GM18526 (cell line): ENCODE data around the gene SUCLG2.

Source experiments
- POLR2A ChIP-seq: IDR thresholded peaks from 3 replicates; pipeline ENCODE4 v1.6.1; 2011; ENCODE audit not compliant: insufficient read length; ENCODE audit errors: extremely low read depth

SUCLG2 gene

GRCh38 chr3:67601919-67602608 is 52.3 kb downstream of the SUCLG2 start:
- TF ChIP-seq POLR2A: no peak

GRCh38 chr3:67601385-67601784 is 53.0 kb downstream of the SUCLG2 start:
- TF ChIP-seq POLR2A: no peak

- TF ChIP-seq POLR2A: no peak
Measured at GRCh38 chr3:67599821-67600220, 54.6 kb downstream of the SUCLG2 start.

- no peak for TF ChIP-seq POLR2A
Measured at GRCh38 chr3:67598814-67599556, 55.4 kb downstream of the SUCLG2 start.

- no peak for TF ChIP-seq POLR2A
Measured at GRCh38 chr3:67595424-67595823, 59.0 kb downstream of the SUCLG2 start.

- TF ChIP-seq POLR2A: no peak
Measured at GRCh38 chr3:67593761-67594234, 60.6 kb downstream of the SUCLG2 start.

- TF ChIP-seq POLR2A: no peak
Measured at GRCh38 chr3:67592057-67592456, 62.4 kb downstream of the SUCLG2 start.

- no peak for TF ChIP-seq POLR2A
Measured at GRCh38 chr3:67587811-67588210, 66.6 kb downstream of the SUCLG2 start.

- TF ChIP-seq POLR2A: no peak
Measured at GRCh38 chr3:67587301-67587700, 67.1 kb downstream of the SUCLG2 start.

GRCh38 chr3:67580430-67581000 is 73.9 kb downstream of the SUCLG2 start:
- no peak for TF ChIP-seq POLR2A

GRCh38 chr3:67578416-67578815 is 76.0 kb downstream of the SUCLG2 start:
- no peak for TF ChIP-seq POLR2A

GRCh38 chr3:67576441-67576840 is 78.0 kb downstream of the SUCLG2 start:
- TF ChIP-seq POLR2A: no peak

GRCh38 chr3:67569324-67569723 is 85.1 kb downstream of the SUCLG2 start:
- no peak for TF ChIP-seq POLR2A

GRCh38 chr3:67567893-67568292 is 86.5 kb downstream of the SUCLG2 start:
- TF ChIP-seq POLR2A: no peak

GRCh38 chr3:67564973-67565372 is 89.4 kb downstream of the SUCLG2 start:
- TF ChIP-seq POLR2A: no peak

GRCh38 chr3:67564008-67564407 is 90.4 kb downstream of the SUCLG2 start:
- TF ChIP-seq POLR2A: no peak

GRCh38 chr3:67561667-67562394 is 92.6 kb downstream of the SUCLG2 start:
- no peak for TF ChIP-seq POLR2A
